ENCODE data around the gene OPCML. TPM values are rescaled to one million over a fixed set of nuclear protein-coding genes. Genes with fewer than 3 reads are reported as not detected.

OPCML gene
- total RNA-seq, 1 experiment from 2014 or later = not detected

DNA sequence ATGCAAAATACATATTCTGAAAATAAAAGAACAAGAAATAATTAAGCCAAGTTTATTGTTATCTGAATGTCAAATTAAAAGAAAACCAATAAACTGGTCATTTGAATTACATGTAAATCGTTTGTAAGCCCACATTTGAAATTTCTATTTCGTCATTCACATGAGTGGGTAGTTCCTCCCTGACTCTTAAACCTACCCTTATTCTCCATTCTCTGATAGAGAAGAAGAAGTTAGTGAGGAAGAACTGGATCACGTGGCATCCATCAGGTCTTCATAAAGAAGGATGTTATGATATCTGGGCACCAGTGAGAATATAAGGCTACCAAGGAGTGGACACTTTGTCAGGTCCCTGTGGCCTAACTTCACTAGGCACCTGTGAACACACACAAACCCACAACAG, 328.1 kb downstream of the OPCML start:
- H3K4me2 ChIP-seq = no peak overlapping the region
- H2AFZ ChIP-seq = no peak overlapping the region
- H3K4me3 ChIP-seq = no peak overlapping the region
- H3K27me3 ChIP-seq (ENCODE audit: insufficient read depth, low read depth) = peaks cover 42% of the 10 kb centered on the region
- ChIA-PET POLR2A (ENCODE audit: unreplicated experiment) (no interaction called here), CTCF (no interaction called here)
- H3K9me3 ChIP-seq (ENCODE audit: insufficient read depth, low read depth) = no peaks in the 10 kb centered on the region
- TF ChIP-seq EZH2 (IDR thresholded peaks at IDR 0.05; ENCODE audit: low read depth) = no peak
- TF ChIP-seq, protein P1, sequence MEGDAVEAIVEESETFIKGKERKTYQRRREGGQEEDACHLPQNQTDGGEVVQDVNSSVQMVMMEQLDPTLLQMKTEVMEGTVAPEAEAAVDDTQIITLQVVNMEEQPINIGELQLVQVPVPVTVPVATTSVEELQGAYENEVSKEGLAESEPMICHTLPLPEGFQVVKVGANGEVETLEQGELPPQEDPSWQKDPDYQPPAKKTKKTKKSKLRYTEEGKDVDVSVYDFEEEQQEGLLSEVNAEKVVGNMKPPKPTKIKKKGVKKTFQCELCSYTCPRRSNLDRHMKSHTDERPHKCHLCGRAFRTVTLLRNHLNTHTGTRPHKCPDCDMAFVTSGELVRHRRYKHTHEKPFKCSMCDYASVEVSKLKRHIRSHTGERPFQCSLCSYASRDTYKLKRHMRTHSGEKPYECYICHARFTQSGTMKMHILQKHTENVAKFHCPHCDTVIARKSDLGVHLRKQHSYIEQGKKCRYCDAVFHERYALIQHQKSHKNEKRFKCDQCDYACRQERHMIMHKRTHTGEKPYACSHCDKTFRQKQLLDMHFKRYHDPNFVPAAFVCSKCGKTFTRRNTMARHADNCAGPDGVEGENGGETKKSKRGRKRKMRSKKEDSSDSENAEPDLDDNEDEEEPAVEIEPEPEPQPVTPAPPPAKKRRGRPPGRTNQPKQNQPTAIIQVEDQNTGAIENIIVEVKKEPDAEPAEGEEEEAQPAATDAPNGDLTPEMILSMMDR (conservative IDR thresholded peaks at IDR 0.05) = no peak
- H3K79me2 ChIP-seq (ENCODE audit: low read depth) = no peaks in the 10 kb centered on the region
- no peak for DNase-seq
- H3K36me3 ChIP-seq (ENCODE audit: low read depth) = no peaks in the 10 kb centered on the region
- intact Hi-C loops (cut with micrococcal nuclease; ENCODE audit: unreplicated experiment) = no loop called here
- no peaks in the 10 kb centered on the region for H3F3A ChIP-seq (ENCODE audit: insufficient read depth, low read depth)
- H3K27ac ChIP-seq = no peak overlapping the region
- H3K9me2 ChIP-seq (ENCODE audit: insufficient read depth) = no peaks in the 10 kb centered on the region
- no TSS peak for BruUV-seq (replicated peaks)
- no peaks in the 10 kb centered on the region for H3K4me1 ChIP-seq (replicated peaks; ENCODE audit: insufficient read depth)
- no peaks in the 10 kb centered on the region for H4K20me1 ChIP-seq (ENCODE audit: insufficient read depth)

DNA sequence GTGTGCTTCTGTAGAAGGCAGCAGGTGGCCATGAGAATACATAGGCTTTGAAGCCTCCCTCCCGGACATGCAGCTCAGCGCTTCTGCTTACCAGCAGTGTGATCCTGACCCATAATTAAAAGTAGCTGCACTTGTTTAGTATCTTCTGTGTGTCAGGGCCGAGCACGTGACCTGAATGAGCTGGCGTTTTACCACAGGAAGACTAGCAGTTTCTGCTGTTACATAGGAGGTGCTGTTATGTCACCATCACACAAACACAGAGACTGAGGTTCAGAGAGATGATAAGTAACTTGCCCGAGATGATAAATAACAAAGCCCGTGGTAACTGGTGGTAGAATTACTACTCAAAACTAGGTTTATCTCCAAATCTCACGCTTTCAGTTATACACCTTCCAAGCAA, 329.5 kb downstream of the OPCML start:
- intact Hi-C loops (cut with micrococcal nuclease; ENCODE audit: unreplicated experiment) = no loop called here
- BruUV-seq (replicated peaks) = no TSS peak

DNA sequence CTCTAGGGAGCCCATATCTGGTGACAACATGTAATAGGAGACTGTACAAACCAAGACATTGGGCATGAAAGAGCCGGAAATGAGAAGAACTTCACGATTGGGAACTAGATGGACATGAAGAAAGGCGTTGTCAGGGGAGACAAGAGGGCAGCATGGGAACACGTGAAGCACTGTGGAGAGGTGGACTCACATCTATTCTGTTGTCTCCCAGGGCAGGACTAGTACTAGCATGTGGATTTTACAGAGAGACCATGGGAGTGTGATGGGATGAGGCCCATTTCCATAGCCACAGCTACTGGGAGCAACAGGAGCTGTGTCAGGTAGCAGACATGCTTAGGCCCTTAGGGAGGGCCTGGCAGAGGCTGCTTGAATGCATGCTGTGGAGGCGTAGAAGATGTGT, 333.9 kb downstream of the OPCML start:
- TF ChIP-seq EZH2 (IDR thresholded peaks at IDR 0.05; ENCODE audit: low read depth) = no peak
- TF ChIP-seq, protein P1 (conservative IDR thresholded peaks at IDR 0.05) = no peak
- POLR2A ChIA-PET (ENCODE audit: unreplicated experiment) = no interaction called here
- peaks cover 10% of the 10 kb centered on the region; the same call in 1 of the 2 replicates for H3K27me3 ChIP-seq (ENCODE audit: insufficient read depth, low read depth)
- H4K20me1 ChIP-seq (ENCODE audit: insufficient read depth) = no peaks in the 10 kb centered on the region
- no peaks in the 10 kb centered on the region for H3K36me3 ChIP-seq (ENCODE audit: low read depth)
- intact Hi-C loops (cut with micrococcal nuclease; ENCODE audit: unreplicated experiment) = no loop called here
- H3K9me2 ChIP-seq (ENCODE audit: insufficient read depth) = no peaks in the 10 kb centered on the region
- CTCF ChIA-PET = no interaction called here
- no peak overlapping the region for H3K4me2 ChIP-seq
- no peak overlapping the region for H2AFZ ChIP-seq
- no TSS peak for BruUV-seq (replicated peaks)
- H3F3A ChIP-seq (ENCODE audit: insufficient read depth, low read depth) = no peaks in the 10 kb centered on the region
- DNase-seq = no peak
- H3K27ac ChIP-seq = no peak overlapping the region
- no peaks in the 10 kb centered on the region for H3K79me2 ChIP-seq (ENCODE audit: low read depth)
- no peaks in the 10 kb centered on the region for H3K4me1 ChIP-seq (replicated peaks; ENCODE audit: insufficient read depth)
- no peak overlapping the region for H3K4me3 ChIP-seq
- no peaks in the 10 kb centered on the region for H3K9me3 ChIP-seq (ENCODE audit: insufficient read depth, low read depth)

More for the DNA sequence above, 329.5 kb downstream of the OPCML start:
- TF ChIP-seq, protein P1 (conservative IDR thresholded peaks at IDR 0.05) = no peak
- TF ChIP-seq EZH2 (IDR thresholded peaks at IDR 0.05; ENCODE audit: low read depth) = no peak
- H3K4me3 ChIP-seq = no peak overlapping the region
- no peaks in the 10 kb centered on the region for H3F3A ChIP-seq (ENCODE audit: insufficient read depth, low read depth)
- no peaks in the 10 kb centered on the region for H4K20me1 ChIP-seq (ENCODE audit: insufficient read depth)
- no peak for DNase-seq
- no peaks in the 10 kb centered on the region for H3K9me2 ChIP-seq (ENCODE audit: insufficient read depth)
- H2AFZ ChIP-seq = no peak overlapping the region
- H3K9me3 ChIP-seq (ENCODE audit: insufficient read depth, low read depth) = no peaks in the 10 kb centered on the region
- no peaks in the 10 kb centered on the region for H3K79me2 ChIP-seq (ENCODE audit: low read depth)
- ChIA-PET POLR2A (ENCODE audit: unreplicated experiment) (no interaction called here), CTCF (no interaction called here)
- H3K27me3 ChIP-seq (ENCODE audit: insufficient read depth, low read depth) = peaks cover 31% of the 10 kb centered on the region
- no peak overlapping the region for H3K27ac ChIP-seq
- no peak overlapping the region for H3K4me2 ChIP-seq
- no peaks in the 10 kb centered on the region for H3K4me1 ChIP-seq (replicated peaks; ENCODE audit: insufficient read depth)
- H3K36me3 ChIP-seq (ENCODE audit: low read depth) = no peaks in the 10 kb centered on the region

All from PC-9 (cell line).